Urothelium cell line (cell line): ENCODE results near the gene AKIP1.

Experiments used
- DNase-seq: peaks from one replicate; pipeline ENCODE4 v3.0.0; 2011; ENCODE audit warnings: low spot score, mixed read lengths
- FAIRE-seq: peaks from 2 replicates; lab custom pipeline; 2011; peaks lifted over from hg19 to GRCh38; lab: Jason Lieb, UNC

Gene AKIP1

DNA sequence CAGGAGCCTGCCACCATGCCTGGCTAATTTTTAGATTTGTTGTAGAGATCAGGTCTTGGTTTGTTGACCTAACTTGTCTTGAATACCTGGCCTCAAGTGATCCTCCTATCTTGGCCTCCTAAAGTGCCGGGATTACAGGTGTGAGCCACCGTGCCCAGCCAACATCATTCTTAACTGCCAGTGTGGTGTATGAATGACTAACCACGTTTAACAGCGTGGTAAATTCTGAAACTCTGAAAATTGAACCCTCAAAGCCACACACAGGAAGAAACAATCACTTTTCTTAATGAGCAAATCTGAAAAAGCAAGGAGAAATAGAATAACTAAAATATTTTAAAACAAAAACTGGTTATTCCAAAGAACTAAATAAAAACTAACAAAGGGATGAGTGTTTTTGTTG, 45.9 kb downstream of the AKIP1 start:
- DNase-seq (no peak), FAIRE-seq (no peak)

DNA sequence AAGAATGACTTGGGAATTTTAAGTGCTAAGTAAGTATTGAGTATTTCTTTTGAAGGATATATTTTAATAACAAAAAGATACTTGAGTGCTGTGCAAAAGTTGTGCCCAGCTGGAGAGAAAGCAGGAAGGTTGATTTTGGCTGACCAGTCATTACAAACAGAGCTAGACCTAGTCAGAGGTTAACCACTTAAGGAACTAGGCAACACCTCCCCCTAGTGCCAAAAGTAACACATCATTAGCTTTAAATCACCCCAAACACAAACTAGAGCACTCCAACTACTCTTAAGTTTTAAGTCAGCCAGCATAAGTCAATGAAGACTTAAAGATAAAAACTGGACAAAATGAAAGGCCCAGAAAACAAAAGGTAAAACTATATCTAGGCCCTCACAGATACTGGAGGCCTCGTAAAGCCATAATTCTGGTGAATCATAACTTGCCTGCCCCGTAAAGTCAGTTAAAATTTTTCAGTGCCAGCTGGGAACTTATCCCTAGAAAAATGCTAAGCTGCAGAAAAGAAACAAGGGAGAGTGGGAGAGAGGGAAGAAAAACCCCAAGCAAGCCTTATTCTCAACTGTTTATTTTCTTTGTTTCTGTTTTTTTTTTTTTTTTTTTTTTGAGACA, 48.7 kb downstream of the AKIP1 start:
- FAIRE-seq = no peak
- DNase-seq = peak; percentile 56

DNA sequence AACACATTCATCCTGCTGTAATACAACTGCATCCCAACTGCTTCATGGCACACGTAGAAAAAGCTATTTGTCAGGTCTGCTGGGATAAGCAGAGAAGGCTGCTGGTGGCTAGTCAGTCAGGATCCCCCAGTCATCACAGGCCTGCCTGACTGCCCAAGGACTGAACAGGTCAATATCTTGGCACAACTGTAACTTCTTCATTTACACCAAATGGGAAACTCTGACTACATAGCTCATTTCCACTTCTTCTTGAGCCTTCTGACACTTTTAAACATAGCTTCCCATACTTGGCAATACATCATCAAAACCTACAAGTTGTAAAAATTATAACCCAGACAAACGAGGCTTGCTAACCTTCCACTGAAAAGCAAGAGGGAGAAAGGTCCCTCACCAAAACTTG, 50.4 kb downstream of the AKIP1 start:
- DNase-seq = no peak
- no peak for FAIRE-seq

GRCh38 chr11:8962841-8963240, 51.9 kb downstream of the AKIP1 start:
- no peak for FAIRE-seq

GRCh38 chr11:8963569-8964323, 52.8 kb downstream of the AKIP1 start:
- DNase-seq (peak; percentile 86), FAIRE-seq (no peak)

More at GRCh38 chr11:8962841-8963240, 51.9 kb downstream of the AKIP1 start:
- DNase-seq = no peak

- DNase-seq = peak; percentile 92
- FAIRE-seq = peak; percentile 74
Observed at GRCh38 chr11:8964324-8965320, 53.6 kb downstream of the AKIP1 start, which contains the start of gene TMEM9B. Gene TMEM9B (minus strand): TSS chr11:8964442. CDS start chr11:8964313, 129 bp downstream.

DNA sequence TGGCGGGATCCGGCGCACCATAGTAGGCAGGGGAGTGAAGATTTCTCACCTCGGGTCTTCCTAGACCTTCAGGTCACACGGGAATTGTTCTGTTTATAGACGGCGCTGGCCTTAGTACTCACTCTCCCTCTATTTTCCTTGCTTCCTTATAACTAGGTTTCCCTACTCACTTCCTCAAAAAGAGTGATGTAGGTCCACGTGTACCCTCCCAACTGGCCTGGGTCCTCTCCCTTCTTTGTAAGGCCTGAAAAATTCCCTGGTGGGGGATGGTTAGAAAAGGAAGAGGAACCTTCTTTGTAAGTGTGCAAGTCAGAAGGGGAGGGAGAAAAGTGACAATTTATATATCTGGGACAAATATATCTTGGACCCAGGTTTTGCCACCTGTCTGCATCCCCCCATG, 56.2 kb downstream of the AKIP1 start:
- FAIRE-seq = no peak
- DNase-seq = no peak
